NAMALWA (cell line): ENCODE data around the gene CCSAP.
"Not testable (repeated sequence)": the region's sequence is repeated elsewhere in the genome, so short reads cannot be mapped to it uniquely, and the experiment has no call there.

Source experiments
- DNase-seq: peaks from one replicate; pipeline ENCODE4 v3.0.0-alpha.2; 2015; ENCODE audit warnings: low spot score

Gene CCSAP, protein sequence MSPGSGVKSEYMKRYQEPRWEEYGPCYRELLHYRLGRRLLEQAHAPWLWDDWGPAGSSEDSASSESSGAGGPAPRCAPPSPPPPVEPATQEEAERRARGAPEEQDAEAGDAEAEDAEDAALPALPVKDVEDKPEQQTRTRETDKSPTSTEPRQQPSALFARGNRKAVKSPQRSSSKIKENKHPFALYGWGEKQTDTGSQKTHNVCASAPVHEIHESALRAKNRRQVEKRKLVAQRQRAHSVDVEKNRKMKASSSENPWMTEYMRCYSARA

DNA sequence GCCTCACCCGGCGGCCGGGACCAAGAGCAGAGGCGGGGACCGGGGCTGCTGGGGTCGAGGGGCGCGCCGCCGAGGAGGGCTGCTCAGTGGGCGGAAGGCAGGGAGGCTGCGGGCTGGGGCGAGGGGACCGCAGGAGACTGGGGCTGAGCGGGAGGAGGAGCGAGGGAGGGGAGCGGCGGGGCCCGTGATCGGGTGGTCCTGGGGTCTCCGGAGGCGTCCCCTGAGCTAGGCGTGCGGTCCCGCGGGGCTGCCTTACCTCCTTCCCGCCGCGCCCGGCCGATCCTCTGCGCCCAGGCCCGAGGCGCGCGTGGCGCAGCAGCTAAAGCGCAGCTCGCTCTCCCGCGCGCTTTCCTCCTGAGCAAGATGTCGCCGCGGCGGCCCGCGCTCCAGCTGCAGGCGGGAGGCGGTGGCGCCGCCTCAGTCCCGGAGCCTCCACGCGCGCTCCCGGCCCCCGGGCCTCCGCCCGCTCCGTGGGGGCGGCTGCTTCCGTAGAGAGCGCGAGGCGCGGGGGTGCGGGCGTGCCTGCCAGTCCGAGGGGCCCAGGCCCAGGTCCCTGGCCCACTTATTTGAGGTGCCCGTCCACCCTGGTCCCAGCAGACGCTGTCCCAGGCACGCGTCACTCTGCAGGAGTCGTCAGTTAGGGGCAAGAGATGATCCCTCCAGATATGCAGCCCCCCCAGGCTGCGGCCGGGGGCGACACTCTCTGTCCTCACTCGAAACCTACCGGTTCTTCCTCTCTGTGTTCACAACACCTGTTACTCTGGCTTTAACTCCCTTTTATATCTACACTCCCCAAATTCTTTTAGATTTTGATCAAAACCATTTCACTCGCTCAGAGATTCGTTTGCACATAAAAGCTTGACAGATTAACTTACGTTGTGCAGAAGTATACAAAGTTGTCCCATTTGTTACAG is at the start of gene CCSAP:
CCSAP (minus strand) TSS at position 392 of the 914 bp plus-strand sequence. CDS start 582 bp downstream, outside the sequence.
- peak; percentile 54 for DNase-seq

DNA sequence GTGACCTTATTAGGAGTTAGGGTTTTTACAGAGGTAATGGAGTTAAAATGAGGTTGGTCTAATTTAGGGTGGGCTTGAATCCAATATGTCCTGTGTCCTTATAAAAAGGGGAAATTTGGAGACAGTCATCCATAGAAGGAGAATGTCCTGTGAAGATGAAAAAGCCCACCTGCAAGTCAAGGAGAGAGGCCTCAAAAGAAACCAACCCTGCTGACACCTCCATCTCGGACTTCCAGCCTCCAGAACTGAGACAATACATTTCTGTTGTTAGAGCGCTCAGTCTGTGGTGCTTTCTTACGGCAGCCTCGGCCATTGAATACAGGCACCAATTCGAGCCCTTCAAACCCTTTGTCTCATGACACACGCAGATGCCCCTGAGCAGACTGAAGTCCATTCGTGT is 47.3 kb upstream of the CCSAP start:
- no peak for DNase-seq

DNA sequence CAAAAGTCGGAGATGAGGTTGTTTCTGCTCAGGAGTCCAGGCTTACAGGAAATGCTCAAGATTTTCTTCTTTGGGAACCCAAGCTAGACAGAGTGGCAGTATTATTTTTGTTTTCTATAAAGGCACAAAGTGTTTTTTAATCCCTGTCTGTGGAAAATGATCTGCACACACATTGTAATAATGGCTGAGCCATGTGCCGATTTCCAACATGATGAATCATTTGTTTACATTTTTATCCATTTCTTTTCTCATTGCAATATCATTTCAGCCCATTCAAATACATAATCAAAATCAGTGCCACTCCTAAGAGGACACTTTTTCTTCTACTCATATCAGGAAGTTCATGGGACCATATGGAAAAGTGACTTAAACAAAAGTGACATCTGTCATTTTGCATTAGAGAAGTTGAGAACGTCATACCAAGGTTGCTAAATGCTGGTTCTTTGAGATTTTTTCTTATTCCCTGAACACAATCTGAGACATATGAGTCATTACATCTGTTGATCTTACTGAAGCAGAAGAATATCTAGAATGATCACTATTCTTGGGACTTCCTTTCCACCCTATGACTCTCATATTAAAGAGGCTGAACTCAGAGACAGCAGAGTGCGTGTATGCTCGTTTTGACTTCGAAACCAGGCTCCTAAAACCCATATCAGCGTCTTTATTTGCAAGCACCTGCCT is 46.2 kb upstream of the CCSAP start:
- DNase-seq = no peak

DNA sequence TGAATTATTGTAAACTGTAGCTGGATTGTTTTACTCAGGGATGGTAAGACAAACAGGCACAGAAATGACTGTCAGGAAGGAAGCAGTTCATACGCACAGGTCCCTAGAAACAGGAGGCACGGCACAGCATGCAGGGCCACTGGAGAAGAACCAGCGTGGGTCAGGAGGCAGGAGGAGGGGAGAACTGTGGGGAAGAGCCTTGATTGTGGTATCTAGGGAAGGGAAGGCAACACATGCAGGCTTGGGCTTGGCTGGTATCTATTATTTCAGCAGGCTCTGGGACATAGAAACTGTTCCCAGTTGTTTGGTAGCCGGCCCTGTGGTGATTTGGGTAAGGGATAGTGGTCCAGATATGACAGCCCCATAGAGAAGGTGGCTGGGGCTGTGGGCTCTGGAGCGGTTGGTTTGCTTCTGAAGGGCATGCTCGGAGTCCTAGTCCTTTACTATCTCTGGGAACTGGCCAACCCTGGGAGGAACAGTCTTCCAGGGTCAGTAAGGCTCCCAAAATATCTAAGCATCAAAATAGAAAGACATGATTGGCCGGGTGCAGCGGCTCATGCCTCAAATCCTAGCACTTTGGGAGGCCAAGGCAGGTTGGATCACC is 43.1 kb upstream of the CCSAP start:
- DNase-seq = no peak

DNA sequence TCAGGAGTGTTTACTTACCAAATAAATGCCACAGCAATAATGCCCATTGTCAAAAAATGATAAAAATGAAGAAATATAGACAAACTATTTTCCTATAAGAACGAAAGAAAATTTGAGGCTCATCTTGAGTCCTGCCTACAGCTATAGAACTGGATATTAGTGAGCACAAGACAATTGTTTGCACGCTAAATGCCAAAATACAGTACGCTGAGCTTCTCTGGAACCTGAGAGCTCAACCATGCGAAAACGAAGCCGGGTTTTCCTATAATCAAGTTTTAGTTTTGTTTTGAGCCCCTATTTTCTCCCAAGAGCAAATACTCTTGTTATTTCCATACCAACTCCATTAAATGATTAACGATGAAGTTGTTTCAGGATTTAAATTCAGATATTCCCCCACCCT is 42.0 kb upstream of the CCSAP start:
- DNase-seq = no peak

DNA sequence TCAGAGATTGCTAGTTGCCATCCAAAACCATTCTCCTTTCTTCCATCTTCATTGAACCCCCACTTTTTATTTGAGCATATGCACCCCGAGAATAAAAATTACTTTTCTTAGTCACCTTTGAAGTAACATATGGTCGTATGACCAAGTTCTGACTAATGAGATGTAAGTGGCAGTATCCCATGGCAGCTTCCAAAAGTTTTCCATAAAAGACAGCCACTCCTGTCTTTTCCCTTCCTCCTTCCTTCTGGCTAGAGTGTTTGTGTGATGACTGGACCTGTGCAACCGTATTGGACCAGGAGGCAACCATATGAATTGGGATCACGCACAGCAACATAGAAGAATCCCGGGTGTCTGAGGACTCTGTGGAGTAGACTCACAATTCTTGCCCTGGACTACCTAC is 41.1 kb upstream of the CCSAP start:
- DNase-seq = no peak

DNA sequence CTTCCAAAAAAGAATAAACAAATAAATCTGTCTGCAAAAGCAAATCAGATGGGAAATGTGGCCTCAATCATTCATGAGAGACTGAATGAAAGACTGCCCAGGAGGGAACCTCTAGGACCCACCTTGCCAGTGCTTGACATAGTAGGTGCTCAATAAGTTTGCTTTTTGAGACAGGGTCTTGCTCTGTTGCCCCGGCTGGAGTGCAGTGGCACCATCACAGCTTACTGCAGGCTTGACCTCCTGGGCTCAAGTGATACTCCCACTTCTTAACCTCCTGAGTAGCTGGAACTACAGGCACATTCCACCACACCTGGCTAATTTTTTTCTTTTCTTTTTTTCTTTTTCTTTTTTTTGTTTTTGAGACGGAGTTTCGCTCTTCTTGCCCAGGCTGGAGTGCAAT is 40.3 kb upstream of the CCSAP start:
- no peak for DNase-seq

DNA sequence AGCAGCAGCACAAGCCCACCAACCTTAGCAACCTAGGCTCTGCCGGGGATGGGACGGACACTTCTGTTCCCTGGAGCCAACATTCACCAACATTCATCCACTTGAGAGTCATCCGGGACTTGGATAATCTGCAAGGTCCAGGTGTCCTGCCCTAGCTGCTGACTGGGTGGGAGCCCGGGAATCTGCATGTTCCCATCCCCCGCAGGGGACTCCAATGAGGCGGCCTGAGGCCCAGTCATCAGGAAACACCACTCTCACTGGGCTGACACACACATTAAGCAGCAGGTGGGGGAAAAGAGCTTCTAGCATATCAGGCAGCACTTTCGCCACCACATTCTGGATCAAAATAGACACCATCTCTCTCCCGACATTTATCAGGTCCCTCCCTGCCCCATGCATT is 38.4 kb upstream of the CCSAP start:
- DNase-seq = no peak

DNA sequence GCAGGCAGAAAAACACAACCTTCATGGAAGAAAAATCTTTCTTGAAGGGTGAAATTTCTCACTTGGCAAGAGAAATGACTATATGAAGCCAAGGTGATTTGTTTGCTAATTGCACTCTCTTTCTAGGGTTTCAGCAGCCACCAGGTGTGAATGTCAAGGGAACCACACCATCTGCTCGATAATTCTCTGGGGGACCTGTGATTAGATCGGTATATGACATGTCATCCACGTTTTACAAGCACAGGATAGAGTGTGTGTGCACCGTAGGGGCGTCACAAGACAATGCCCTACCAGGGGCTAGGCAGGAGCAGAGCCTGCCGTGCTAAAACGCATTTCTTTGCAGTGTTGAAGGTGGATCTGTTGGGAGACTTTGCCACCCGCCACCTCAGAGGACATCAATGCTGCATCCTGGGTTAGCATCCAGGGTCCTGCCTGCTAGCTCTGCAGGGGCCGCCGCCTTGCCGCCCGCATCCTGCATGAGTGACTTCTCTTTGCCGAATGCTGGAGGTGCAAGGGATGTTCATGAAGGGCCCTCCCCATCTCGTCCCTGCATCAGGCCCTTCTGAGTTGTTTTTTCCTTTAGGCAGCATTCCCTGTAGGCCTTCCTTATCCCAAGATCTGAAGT is 37.8 kb upstream of the CCSAP start:
- DNase-seq = peak; percentile 11

DNA sequence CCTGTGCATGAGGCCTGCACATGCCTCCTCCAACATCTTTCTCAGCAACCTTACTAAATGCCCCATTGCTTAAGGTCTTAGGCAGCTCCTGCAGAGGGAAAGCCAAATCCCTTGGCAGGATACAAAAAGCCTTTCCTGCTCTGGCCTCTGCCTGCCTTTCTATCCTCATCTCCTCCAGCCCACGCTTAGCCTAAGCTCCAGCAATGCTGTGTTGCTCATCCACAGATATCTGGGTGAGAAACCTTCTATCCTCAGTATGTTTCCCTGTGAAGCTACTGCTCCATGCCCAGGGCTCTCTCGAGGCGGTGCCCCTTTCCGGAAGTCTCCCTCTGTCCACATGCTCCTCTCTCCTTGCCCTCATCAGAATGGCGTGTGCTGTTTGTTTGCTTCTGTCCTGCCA is 37.0 kb upstream of the CCSAP start:
- no peak for DNase-seq

DNA sequence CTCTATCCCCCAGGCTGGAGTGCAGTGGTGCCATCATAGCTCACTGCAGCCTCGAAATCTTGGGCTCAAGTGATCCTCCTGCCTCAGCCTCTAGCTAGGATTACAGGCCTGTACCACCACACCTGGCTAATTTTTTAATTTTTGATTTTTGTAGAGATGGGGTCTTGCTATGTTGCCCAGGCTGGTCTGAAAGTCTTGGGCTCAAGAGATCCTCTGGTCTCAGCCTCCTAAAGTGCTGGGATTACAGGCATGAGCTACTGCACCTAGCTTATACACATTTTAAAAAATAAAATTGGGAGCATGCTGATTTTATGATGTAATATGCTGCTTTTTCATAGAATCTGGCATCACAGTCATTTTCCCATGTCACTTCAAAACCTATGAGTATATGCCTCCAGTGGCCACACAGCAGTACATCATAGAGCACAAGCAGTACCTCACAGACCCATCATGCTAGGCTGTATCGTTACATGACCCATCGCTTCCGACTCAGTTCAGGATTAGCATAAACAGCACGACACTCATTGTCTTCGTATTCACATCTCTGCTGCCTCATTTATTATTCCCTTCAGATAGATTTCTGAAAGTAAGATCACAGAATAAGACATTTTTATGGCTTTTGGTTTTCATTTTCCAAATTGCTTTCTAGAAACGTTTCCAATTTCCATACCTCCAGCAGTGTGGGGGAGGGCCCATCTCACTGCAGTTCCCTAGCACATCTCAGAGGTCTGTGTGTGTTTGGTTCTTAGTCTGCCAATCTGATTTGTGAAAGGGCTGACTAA is 35.9 kb upstream of the CCSAP start:
- no peak for DNase-seq

DNA sequence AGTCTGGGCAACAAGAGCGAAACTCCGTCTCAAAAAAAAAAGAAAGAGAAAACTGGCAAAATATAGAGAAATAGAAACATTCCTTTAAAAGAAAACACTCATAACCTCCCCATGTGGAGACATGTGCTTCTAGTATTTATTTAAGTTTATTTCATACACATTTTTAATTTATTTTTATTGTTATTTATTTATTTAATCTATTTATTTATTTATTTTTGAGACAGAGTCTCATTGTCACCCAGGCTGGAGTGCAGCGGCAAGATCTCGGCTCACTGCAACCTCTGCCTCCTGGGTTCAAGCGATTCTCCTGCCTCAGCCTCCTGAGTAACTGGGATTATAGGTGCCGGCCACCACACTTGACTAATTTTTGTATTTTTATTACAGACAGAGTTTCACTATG is 35.2 kb upstream of the CCSAP start:
- DNase-seq = not testable (repeated sequence)

DNA sequence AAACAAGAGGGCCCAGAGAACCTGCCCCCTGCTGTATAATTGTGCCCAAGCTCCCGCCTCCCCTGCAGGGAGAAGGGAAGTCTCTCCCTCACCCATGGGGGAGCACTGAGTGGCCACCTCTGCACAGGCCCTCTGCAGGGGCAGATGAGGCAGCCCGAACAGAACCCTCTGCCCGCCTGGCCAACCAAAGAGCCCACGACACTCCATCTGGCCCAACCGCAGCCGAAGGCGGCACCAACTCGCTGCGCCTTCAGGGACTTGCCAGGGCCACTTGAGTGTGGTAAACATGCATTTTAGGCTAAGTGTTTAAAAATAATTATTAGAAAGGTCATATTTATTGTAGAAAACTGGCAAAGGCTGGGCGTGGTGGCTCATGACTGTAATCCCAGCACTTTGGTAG is 34.6 kb upstream of the CCSAP start:
- DNase-seq = no peak

DNA sequence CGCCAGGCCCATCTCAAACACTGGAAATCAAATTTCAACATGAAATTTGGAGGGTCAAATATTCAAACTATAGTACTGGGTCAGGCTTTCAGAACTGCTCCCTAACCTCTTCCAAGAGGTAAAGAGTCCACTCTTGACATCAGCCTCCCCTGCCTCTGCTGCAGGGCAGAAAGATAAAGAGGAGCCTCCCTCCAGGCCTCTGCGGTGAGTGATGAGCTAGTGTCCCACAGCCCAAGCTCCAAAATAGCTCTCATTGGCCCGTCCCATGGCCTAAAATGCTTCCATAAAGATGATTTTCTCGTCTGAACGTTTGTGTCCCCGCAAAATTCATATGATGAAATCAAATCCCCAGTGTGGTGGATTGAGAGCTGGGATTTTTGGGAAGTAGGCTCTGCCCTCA is 33.7 kb upstream of the CCSAP start:
- DNase-seq = no peak

DNA sequence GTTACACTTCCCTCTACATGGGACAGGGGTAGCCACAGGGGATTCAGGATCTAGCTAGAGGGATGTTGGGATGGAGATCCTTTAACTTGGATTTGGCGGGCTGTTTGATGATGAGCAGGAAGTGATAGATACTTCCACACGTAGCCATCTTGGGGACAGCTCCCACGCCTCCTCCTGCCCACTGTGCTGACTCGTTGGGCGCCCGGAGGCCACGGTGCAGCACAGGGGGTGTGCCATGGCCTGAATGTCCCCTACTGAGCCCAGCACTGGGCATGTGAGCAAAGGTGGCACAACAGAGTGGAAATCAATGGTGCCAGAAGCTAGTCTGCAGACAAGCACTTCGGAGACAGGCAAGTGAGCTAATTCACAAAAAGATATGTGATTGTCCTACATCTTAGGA is 31.6 kb upstream of the CCSAP start:
- DNase-seq = no peak

DNA sequence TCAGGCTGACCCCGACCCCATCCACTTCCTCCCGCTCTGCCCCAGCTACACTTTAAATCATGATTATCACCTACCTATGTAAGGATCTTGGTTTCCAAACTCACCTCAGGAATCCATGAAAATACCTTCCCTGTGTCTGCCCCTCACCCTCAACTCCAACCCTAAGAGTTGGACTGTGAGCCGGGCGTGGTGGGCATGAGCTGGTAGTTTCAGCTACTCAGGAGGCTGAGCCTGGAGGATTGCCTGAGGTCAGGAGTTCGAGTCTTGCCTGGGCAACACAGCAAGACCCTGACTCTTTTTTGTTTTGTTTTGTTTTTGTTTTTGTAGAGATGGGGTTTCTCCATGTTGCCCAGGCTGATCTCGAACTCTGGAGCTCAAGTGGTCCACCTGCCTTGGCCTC is 30.5 kb upstream of the CCSAP start:
- no peak for DNase-seq

DNA sequence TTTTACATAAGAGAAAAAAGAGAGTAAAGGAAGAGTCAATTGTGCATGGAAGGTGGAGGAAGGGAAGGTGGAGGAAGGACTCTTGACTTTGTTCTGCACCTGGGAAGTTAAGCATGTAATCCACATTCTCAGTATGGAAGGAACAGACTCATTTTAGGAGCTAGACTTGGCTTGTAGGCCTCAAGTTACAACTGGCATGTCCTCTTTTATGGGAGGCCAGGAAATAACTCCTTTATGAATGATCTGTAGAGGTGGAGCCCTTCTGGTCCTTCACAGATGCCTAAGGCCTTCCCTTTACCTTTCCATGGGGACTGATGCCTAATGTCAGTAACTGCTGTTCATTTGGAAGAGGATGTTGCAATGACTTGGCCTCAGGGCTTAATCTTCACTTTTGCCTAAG is 29.4 kb upstream of the CCSAP start:
- no peak for DNase-seq

DNA sequence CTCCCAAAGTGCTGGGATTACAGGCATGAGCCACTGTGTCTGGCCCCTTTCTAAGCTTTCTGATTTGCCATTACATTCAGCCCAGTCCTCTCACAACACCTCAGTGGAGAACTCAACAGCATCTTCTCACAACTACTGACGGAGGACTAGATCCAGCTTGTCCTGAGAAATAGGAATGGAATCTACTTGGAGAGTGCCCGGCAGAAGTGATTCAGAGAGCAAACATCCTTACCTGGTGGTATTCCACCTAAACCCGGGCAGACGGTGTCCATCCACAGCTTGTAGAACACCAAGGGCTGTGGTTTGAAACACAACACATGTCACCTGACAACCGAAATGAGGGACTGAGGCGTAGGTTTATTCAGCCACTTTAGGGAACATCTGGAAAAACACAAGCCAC is 28.8 kb upstream of the CCSAP start:
- no peak for DNase-seq

DNA sequence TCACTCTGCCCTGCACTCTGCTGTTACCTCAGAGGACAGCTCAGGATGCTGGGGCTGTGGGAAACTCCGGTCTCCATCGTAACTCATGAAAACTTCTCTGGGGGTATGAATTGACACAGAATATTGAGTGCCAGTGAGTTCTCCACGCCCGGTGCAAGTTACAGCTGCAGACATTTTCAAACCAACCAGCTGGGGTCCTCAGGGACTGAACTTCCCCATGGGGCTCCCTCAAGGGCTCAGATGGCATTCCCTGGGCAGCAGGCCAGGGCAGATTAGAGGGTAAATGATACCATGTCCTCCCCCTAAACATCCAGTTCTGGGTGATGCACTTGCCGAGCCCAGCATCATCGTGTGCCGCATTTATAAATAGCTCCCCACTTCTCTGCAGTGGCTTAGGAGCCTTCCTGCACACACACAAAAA is 27.8 kb upstream of the CCSAP start:
- peak; percentile 84 for DNase-seq

DNA sequence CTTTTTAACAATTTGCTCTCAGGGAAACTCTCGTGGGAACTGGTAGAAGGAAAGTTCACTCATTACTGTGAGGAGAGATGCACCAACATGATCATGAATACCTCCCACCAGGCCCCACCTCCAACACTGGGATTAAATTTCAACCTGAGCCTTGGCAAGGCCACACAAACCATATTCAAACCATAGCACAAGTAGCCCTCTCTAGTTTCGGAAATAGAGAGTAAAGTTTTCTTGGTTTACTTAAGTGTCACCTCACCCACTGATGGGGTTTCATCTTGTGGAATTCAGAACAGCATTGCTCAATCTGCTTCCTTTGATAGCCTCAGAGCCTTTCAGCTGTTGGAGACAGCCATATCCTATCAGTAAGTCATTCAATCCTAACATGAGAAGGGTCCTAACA is 25.5 kb upstream of the CCSAP start:
- DNase-seq = no peak

DNA sequence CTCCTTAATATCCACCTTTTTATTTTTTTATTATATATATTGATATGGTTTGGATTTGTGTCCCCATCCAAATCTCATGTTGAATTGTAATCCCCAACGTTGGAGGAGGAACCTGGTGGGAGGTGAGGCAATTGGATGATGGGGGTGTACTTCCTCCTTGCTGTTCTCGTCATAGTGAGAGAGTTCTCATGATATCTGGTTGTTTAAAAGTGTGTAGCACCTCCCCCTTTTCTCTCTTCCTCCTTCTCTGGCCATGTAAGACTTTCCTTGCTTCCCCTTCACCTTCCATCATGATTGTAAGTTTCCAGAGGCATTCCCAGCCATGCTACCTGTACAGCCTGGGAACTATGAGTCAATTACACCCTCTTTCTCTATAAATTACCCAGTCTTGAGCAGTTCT is 22.7 kb upstream of the CCSAP start:
- DNase-seq = peak; percentile 24
